PC-9 (cell line): ENCODE results near the gene KCTD21.

ENCODE experiments used
- CTCF ChIP-seq: fragments of 200-600 bp; sonication (generic); conservative IDR thresholded peaks from 2 replicates; pipeline ENCODE4 v1.6.1; 2017; ENCODE audit warnings: mixed run types, antibody characterized with exemption, mild to moderate bottlenecking, moderate library complexity
- EZH2 ChIP-seq: fragments of 200-600 bp; sonication (generic); IDR thresholded peaks from 2 replicates; pipeline ENCODE4 v1.8.0; 2017; ENCODE audit warnings: antibody characterized with exemption, low read depth

DNA sequence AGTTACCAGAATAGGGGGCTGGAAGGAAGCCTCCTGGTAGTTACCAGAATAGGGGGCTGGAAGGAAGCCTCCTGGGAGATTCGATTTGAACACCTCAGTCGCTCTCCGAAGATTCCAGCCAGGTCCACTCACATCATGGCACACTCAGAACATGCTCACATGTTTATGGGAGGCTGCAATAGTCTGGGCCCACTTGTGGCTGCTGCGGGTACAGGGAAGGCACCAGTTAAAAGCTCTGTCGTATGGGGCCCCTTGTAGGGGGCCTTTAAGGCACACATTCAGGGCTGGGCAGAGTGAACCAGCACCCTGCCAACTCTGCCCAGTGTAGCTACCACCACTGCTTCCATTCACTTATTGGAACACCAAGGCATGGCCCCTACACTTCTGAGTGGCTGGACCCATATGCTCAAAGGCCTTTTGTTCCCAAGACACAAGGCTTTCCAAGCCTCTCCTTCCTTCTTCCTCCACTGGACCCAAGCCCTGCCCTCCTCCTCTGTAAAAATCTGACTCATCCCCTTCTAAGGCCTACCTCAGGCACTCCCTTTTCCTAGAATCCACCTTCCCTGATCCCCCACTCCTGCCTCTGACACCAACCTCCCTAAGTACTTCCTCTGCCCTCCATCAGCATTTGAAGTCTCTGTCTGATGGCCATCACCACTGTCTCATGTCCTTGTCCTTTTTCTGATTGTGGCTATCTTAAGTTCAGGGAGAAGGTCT is 28.3 kb upstream of the KCTD21 start:
- TF ChIP-seq CTCF, result no peak
- TF ChIP-seq EZH2, result no peak
